Measurements from ENCODE around the gene RFX2.

Gene RFX2

DNA sequence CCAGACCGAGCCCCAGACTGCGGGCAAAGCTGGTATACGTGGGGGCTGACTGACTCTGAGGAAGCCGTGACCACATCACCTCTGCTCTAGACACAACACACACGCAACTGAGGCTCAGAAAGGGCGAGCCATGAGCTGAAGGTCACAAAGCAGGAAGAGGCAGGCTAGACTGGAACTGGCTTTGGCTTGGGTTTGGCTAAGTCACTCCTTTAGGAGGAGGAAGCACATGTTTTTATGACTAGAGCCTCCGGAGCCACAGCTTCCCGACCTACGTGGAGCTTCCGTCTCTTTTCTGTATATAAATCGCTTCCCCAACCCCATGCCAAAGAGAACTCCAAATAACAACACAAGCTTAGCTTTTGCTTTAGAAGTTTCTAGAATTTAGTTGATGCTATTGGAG, 48.0 kb downstream of the RFX2 start:
- in situ Hi-C loops (cut with HindIII; ENCODE audit: low sequenced_read_pairs) = no loop called here

DNA sequence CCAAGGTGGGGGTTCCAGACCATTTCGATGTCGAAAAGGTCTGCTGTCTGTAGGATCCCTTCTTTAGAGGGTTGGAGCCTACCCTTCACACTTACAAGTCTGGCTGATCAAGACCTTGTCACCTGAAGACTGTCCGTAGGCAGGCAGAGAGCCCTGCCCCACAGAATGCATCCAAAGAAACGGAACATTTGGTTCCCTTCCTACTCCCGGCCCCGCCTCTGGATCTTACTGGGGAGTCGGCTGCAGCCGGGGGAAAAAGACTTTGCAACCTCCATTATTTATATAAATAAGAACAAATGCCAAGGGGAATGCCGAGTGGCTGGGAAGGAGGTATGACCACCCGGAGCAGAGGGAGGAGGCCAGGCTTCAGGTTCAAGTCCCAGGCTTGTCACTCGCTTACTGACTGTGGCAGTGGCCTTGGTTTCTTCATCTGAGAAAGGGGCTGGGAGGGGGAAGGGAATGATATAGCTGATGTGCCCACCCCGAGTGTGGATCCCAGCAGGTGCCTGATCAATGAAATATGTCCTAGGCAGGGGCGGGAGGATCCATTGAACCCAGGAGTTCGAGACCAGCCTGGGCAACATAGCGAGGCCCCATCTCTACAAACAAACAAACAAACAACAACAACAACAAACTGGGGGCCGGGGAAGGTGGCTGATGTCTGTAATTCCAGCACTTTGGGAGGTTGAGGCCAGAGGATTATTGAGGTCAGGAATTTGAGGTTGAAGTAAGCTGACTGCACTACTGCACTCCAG, 48.7 kb downstream of the RFX2 start:
- in situ Hi-C loops (cut with HindIII; ENCODE audit: low sequenced_read_pairs) = no loop called here

DNA sequence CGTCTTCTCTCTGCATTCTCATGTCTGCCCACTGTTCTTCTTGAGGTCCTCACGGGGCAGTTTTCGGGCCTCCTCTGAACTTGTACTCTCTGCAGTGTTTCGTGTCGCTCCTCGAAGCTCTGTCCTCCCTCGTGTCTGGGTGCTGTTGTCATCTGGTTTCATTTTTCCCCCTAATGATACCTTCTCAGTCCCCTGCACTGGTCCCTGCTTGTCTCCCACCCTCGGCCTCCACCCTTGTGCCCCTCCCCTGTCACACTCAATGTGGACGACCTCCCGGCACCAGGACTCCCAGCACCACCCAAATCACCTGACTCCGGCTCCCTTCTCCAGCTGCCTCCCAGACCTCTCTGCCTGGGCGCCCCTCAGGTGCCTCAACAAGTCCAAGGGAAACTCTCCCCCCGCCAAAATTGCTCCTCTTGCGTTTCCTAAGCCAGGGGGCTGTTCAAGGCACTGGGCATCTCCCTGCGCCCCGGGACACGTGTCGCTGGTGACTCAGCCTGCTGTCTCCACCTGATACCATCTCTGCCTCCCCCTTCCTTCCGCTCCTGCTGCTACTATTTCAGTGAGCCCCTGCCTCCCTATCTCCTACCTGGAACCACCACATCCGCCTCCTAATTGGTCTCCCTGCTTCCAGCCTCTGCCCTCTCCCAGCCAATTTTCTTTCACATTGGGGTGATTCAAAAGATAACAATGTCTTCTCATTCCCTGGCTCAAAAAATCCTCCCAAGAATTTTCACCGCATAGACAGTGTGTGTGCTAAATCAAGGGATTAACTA, 49.5 kb downstream of the RFX2 start:
- in situ Hi-C loops (cut with HindIII; ENCODE audit: low sequenced_read_pairs) = no loop called here

DNA sequence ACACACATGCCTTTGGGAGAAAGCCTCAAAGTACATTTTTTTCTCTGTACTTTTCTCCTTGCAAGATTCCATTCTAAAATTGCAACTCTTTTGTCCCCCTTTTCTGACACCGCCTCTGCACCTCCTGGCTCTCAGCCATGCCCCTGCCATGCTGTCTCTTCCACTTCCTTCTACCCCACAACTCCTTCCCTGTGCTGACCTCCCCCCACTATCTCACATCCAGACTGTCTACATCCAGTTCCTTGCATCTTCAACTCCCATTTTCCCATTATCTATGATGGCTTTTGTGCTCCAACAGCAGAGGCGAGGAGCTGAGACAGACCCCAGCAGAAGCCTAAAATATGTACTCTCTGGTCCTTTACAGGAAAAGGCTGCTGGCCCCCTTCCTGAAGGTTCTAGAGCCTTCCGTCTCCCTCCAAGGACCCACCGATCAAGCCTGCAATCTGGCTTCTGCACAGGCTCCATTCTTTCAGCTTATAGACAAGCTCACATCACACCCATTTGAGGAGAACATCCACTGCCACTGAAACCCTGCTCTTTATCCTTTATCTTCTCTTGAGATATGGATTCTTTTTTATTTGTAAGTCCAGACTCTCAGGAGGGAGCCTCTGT, 50.2 kb downstream of the RFX2 start:
- in situ Hi-C loops (cut with HindIII; ENCODE audit: low sequenced_read_pairs) = no loop called here

DNA sequence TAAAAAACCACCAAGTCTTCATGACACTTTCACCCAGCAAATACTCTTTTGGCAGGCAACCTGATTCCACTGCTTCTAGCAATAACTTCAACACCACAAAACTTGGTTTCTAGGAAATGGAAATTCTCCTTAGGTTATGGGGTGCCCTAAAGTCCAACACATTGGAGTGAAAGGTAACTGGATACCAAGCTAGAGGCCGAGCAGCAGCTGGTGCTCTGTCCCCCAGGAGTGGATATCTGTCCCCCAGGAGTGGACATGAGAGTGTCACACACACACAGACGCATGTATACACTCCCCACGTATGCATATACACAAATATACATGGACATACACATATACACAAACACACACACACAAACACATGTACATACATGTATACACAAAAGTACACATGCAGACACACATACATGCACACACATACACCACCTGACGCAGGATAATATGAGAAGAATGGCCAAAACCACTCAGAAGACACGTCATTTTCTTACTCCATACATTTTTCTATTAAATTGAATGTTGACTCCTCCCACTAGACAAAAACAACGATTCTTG, 50.8 kb downstream of the RFX2 start:
- in situ Hi-C loops (cut with HindIII; ENCODE audit: low sequenced_read_pairs) = no loop called here

DNA sequence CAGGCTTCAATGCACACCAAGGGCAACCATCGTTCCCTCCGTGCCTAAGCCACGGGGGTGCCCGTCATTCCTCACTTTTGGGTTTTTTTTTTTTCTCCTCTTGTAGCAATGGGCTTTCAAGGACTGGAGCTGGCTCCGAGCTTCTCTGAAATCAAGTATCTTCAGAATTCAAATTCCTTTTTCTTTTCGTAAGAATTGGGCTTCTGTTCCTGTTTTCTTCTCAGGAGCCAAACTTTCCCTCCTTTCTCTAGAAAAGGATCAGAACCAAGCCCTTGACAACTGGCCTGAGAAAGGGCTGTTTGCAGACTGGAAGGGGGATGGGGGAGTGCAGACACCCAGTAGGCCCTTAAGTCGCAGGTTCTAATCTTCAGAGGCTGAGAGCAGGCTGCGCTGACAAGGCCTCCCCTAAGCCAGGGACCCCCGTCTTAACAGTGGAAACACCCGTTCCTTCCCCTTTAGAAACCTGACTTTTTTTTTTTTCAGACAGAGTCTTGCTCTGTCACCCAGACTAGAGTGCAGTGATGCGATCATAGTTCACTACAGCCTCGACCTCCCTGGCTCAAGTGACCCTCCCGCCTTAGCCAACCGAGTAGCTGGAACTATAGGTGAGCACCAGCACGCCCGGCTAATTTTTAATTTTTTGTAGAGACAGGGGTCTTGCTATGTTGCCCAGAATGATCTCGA, 51.6 kb downstream of the RFX2 start:
- in situ Hi-C loops (cut with HindIII; ENCODE audit: low sequenced_read_pairs) = no loop called here

DNA sequence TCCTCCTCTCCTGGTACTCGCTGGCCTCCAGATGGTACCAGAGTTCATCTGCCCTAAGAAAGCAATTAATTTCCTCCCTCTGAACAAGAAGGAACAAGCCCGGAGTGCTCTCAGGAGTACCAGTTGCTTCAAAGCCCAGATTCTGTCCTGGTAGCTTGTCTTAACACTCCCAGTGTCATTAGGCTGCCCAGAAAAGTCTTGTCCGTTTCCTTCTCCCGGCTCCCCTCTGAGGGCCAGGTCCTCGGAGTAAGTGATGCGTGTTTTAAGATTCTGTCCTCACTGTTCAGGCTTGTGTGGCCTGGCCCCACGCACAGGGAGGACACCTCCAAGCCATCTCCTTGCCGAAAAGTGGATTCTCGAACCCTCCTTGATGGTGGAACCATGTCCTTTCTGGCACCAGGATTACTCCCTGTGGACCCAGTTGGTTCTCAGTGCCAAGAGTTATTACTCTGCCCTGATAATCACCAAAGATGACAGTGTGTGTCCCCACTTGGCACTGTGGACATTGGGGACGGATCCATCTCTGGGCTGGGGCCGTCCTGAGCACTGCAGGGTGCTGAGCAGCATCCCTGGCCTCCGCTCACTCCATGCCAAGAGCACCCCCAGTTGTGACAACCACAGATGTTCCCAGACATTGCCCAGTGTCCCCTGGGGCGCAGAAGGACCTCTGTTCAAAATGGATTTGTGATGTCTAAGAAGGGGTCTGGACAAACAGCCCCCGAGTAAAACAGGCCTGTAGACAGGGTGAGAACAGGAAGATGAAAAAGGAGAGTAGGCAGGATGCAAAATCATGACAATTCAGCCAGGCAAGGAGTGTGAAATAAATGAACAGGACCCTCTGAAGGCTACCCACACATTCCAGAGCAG, 52.4 kb downstream of the RFX2 start:
- in situ Hi-C loops (cut with HindIII; ENCODE audit: low sequenced_read_pairs) = no loop called here

DNA sequence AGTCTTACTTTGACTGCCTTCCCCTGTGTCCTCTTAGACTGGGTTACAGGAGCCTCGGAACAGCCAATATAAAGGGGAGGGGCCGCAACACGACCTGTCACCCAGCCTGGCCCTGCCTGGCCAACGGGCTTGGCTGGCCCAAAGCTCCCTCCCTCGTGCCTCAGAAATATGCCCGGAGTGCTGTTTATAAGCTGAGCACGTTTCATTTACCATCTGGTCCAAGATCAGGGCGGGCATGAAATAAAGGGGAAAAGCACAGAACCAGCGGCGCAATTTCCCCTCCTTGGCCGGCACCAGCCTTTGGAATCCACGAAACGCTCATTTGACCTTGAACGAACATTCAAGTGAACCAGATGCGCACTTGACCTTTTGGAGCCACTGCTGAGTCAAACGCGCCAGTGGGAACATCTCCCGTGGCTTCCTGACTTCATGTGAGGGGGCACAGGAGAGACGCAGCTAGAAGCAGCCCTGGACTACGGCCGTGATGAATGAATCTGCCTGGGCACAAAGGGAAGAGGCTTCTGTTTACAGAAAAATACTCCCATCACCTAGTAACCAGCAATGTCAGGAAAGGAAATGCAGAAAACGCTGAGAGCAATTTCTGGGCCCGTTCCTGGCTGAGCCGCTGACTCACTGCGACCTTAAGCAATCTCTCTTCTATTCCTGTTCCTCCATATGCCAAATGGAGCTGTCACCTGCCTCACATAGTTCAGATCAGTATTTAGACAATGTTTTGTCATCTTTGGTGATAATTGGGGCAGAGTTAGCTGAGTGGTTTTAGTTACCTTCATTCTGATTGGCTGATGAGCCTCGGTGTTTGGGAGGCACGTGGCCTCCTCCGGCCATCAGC, 53.3 kb downstream of the RFX2 start:
- in situ Hi-C loops (cut with HindIII; ENCODE audit: low sequenced_read_pairs) = no loop called here

DNA sequence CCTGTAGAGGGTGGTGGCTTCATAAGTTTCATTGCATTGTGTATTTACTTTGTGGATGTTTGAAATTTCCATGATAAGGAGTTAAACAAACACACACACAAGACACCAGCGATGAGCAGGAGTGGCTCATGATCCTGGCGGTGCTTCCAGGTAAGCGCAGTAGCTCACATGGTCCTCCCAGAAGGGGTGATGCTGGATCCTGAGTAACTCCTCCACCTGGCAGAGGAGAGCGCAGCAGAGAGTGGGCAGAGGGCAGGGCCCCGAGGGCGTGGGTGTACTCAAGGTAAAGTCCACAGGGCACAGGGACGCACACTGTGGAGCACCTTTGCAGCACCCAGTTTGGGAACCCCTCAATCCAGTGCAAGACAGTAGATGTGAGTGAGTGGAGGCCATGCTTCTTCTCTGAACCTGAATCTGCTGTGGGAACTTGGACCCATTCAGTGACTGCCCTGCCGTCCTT, 54.0 kb downstream of the RFX2 start:
- in situ Hi-C loops (cut with HindIII; ENCODE audit: low sequenced_read_pairs) = no loop called here

DNA sequence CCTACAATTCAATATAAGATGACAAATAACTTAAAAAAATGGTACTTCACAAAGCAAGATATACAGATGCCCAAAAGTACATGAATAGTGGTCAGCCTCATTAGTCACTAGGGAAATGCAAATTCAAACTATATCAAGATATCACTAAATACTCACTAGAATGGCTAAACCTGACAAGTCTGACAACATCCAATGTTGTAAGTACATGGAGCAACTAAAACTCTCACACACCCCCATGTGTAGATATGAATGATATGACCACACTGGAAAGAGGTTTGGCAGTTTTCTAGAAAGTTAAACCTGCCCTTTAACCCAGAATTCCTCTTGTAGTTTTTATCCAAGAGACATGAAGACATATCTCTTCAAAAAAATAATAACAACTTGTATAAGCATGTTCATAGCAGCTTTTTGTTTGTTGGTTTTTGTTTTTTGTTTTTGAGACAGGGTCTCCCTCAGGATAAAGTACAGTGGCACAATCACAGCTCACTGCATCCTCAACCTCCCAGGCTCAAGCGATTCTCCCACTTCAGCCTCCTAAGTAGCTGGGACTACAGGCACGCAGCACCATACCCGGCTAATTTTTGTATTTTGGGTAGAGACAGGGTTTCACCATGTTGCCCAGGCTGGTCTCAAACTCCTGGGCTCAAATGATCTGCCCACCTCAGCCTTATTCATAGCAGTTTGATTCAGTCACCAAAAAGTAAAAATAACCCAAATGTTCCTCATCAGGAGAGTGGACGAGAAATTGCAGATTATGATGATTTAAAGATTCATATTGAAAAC, 55.1 kb downstream of the RFX2 start:
- in situ Hi-C loops (cut with HindIII; ENCODE audit: low sequenced_read_pairs) = no loop called here

DNA sequence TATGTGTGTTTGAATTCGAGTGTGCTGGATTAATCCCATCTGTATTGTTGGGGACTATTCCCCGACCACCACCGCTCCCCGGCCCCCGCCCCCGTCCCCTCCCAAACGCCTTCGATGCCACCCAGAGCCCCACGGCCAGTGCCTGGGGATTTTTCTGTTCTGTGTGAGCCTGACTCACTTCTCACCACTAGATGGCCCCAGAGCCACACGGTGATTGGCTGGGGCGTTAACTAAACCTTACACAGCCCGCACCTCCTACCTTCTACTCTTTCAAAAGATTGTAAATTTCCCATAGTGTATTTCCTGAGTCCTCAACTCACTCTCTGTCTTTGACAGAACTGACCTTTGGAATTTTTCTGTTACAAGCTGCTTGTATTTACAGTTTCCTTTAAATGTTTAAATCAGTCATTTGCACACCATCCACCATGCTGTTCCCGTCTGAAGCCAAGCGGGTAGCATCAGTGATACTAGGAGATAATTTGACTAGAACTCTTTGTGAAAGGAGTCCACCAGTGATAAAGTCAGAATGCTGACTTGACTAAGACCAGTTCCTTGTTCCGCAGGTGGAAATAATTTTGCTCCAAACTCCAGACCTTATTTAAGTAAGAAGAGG, 61.4 kb downstream of the RFX2 start:
- in situ Hi-C loops (cut with HindIII; ENCODE audit: low sequenced_read_pairs) = loop anchor here (25.0 kb wide), 1 partner anchor 238 kb away; the partner anchor contains the start of gene MLLT1

DNA sequence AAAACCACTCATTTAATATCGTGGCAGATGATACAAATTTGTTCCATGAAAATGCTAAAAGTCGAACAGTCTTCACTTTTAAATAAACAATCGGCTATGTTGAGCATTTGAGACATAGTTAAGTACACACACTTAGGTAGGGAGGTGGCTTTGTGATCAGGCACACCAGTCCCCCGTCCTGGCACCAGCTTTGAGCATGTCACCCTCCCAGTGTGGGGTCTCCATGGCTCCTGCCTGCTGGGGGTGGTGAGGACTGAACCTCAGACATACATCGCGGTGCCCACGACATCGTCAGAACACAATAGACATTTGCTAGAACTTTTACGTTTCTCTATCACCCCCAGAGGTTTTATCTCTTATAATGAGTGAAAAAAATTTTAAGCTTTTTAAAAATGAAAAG, 62.0 kb downstream of the RFX2 start:
- in situ Hi-C loops (cut with HindIII; ENCODE audit: low sequenced_read_pairs) = loop anchor here (25.0 kb wide), 1 partner anchor 239 kb away; the partner anchor contains the start of gene MLLT1

DNA sequence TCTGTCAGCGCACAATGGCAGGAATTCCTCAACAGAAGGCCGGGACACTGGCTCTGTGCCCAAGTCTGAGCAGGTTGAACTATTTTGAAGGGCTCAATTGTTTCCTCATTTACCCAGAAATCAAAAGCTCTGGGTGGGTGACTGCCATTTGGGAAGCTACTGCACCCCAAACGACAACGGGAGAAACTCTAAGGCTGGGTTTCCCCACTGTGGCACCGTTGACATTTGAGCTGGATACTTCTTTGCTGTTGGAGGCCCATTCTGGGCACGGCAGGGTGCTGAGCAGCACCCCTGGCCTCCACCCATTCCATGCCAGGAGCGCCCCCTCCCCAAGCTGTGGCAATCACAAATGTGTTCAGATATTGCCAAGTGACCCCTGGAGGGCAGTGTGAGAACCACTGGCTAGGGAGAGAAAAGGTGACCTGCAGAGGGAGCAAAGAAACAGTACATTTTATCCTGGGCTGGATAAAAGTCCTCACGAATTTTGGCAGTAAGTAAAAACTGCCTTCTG, 62.5 kb downstream of the RFX2 start:
- in situ Hi-C loops (cut with HindIII; ENCODE audit: low sequenced_read_pairs) = loop anchor here (25.0 kb wide), 1 partner anchor 240 kb away; the partner anchor contains the start of gene MLLT1

DNA sequence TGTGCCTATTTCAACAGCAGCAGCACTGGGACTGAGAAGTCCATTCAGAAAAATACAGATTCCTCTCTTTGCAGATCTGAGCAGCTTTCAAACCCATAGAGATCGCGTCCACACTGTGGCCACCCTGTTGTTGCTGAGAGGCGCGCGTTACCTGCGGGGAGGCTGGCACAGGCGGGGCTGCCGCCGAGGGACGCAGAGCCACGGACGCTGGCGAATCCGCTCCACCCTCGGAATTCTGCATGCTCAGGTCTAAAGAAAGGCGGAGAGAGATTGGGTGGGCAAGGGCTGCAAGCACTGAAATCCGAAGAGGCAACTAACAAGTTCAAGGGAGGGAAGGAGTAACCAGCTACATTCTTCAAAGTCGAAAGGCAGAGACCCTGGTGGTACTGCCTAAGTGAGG, 63.0 kb downstream of the RFX2 start:
- in situ Hi-C loops (cut with HindIII; ENCODE audit: low sequenced_read_pairs) = loop anchor here (25.0 kb wide), 1 partner anchor 240 kb away; the partner anchor contains the start of gene MLLT1

DNA sequence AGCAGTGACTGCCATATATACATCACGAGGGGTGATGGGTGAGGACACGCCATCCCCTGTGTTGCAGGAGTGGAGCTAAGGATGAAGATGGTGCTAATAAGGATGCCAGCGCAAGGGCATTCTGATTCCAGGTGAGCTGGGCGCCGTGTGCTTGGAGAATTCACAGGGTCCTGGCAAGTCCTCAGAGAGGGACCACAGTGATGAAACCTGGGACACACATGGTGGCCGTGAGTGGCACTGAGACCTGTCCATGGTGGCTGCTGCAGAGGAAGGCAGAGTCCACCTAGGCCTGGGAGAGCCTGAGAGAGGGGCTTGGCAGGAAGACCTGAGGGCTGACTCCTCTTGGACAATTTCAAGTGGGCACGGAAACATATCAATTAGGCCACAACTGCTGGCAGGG, 65.2 kb downstream of the RFX2 start:
- in situ Hi-C loops (cut with HindIII; ENCODE audit: low sequenced_read_pairs) = loop anchor here (25.0 kb wide), 1 partner anchor 242 kb away; the partner anchor contains the start of gene MLLT1

DNA sequence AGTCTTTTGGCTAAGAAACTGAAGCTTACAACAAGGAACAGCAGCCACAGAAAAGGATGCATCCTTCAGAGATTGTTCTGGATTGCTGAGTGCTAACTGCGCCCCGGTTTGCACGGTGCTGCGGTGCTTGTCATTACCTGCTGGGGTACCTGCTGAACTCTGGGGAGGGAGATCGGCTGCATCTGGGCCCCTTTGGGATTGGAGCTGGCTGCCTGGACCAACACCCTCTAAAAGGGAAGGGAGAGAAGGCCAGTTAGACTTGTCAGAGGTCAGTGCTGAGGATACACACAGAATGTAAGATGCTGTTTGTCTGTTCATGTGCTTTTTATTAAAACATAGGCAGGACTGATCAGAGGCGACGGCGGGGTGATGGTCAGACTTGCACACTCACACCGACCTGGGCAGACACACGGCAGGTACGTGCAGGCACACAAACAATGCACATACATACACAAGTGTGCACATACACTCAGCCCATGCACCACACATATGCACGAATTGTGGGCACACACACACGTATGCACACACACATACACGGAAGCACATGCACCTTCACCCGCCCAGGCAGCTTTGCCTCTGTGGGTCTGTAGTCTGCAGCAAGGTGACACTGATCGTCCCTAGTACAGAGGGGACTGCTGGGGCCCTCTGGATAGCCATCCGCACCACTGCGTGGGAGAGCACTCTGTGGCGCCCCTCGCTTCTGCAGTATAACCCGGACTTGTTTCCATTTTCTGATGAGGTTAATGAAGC, 66.1 kb downstream of the RFX2 start:
- in situ Hi-C loops (cut with HindIII; ENCODE audit: low sequenced_read_pairs) = loop anchor here (5.0 to 25.0 kb wide), 2 partner anchors 73 to 243 kb away; partner anchors contain the start of gene MLLT1
